Astrocyte of the spinal cord (primary cell): ENCODE results near the gene MARCHF9.

ENCODE experiments used
- DNase-seq: peaks from one replicate; pipeline ENCODE4 v3.0.0; 2011; ENCODE audit warnings: low read depth, low spot score
- H3K4me3 ChIP-seq: 2 replicates; pipeline ENCODE4 v1.5.1; 2011; ENCODE audit warnings: low read depth, mild to moderate bottlenecking, low read length, moderate library complexity
- in situ Hi-C: cut with HindIII; loops from 2 replicates; pipeline ENCODE4 v1.10.0; 2017; ENCODE audit warnings: low sequenced_read_pairs
- TF ChIP-seq, protein P1 (sequence below): IDR thresholded peaks from 2 replicates; pipeline ENCODE4 v1.5.1; 2012; ENCODE audit warnings: low read depth, mild to moderate bottlenecking, low read length, inconsistent platforms

MARCHF9 gene

DNA sequence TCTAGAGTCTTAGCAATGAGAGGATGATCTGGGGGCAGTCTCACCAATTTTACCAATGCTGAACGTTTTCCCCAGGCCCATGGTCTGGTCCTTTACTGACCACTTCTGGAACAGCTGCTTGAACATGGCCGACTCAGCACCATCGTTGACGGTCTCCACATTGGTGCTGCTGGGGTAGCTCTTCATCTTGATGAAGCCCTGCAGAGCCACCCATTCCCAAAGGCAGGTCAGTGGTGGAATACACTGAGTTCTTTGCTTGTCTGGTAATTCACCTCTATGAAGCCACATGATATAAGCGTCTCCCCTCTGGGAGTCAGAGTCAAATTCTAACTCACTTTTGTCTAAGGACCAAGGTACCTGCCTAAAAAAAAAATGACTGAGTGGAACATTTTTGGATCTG is 53.4 kb downstream of the MARCHF9 start:
- TF ChIP-seq, protein P1, sequence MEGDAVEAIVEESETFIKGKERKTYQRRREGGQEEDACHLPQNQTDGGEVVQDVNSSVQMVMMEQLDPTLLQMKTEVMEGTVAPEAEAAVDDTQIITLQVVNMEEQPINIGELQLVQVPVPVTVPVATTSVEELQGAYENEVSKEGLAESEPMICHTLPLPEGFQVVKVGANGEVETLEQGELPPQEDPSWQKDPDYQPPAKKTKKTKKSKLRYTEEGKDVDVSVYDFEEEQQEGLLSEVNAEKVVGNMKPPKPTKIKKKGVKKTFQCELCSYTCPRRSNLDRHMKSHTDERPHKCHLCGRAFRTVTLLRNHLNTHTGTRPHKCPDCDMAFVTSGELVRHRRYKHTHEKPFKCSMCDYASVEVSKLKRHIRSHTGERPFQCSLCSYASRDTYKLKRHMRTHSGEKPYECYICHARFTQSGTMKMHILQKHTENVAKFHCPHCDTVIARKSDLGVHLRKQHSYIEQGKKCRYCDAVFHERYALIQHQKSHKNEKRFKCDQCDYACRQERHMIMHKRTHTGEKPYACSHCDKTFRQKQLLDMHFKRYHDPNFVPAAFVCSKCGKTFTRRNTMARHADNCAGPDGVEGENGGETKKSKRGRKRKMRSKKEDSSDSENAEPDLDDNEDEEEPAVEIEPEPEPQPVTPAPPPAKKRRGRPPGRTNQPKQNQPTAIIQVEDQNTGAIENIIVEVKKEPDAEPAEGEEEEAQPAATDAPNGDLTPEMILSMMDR: no peak
- in situ Hi-C loops: no loop called here
- no peak overlapping the region for H3K4me3 ChIP-seq
- no peak for DNase-seq

- in situ Hi-C loops: no loop called here
- TF ChIP-seq, protein P1: no peak
- H3K4me3 ChIP-seq: no peak overlapping the region
- no peak for DNase-seq
Observed at GRCh38 chr12:57809425-57809824, 54.5 kb downstream of the MARCHF9 start.
